Measurements from ENCODE around the gene ATG9A. TPM values are rescaled to one million over a fixed set of nuclear protein-coding genes. Genes with fewer than 3 reads are reported as not detected.
A peak's percentile ranks its signal among the peaks of the same experiment; 100 is the strongest.

ATG9A gene
- total and polyA plus RNA-seq, 12 donors = 14.1 to 103 (median 76.4) TPM

- intact Hi-C loops (cut with DNase I) = loop anchor here in 5 of 10 donors (2.0 to 10.0 kb wide), 4 partner anchors 43 to 75 kb away; partner anchors contain the start of genes CNPPD1 (in 2 of the 5), RETREG2 (in 2 of the 5) and NHEJ1 (in 1 of the 5)
- peaks cover 2 to 72% (median 52%) of the 10 kb centered on the region in 9 donors for H3K36me3 ChIP-seq
- no peak for TF ChIP-seq CTCF (IDR thresholded peaks at IDR 0.05)
- DNase-seq (no peak), ATAC-seq (no peak)
- 86 to 89% methylated on average over 18 of the region's 18 CpGs for WGBS, 2 donors
- H3K9me3 ChIP-seq = no peaks in the 10 kb centered on the region
- no peaks in the 10 kb centered on the region for H3K27me3 ChIP-seq
- peak overlapping the region in 4 of 10 donors; percentile 90 to 93 (median 92) for H3K27ac ChIP-seq
- peaks cover 12 to 40% (median 35%) of the 10 kb centered on the region in 9 donors for H3K4me1 ChIP-seq
- peak overlapping the region in 4 of 10 donors; percentile 62 to 75 (median 65) for H3K4me3 ChIP-seq
Observed at GRCh38 chr2:219219784-219220532, 9.5 kb downstream of the ATG9A start.

- H3K27me3 ChIP-seq = no peaks in the 10 kb centered on the region
- DNase-seq = peak; percentile 97 to 98
- intact Hi-C loops (cut with DNase I) = loop anchor here in 5 of 10 donors (1.0 to 5.0 kb wide), 5 partner anchors 13 to 62 kb away; partner anchors contain the start of genes CNPPD1 (in 3 of the 5), RETREG2 (in 2 of the 5), NHEJ1 (in 1 of the 5) and ZFAND2B (in 1 of the 5)
- 4 to 5% methylated on average over 67 to 71 of the region's 71 CpGs for WGBS, 2 donors
- H3K4me1 ChIP-seq = peaks cover 12 to 40% (median 34%) of the 10 kb centered on the region in 9 donors
- no peak for TF ChIP-seq CTCF (IDR thresholded peaks at IDR 0.05)
- H3K9me3 ChIP-seq = no peaks in the 10 kb centered on the region
- peak within 1 kb of the TSS; percentile 72 to 95 (median 90) for H3K27ac ChIP-seq
- ATAC-seq = peak; percentile 90 to 93 (median 92)
- peaks cover 2 to 72% (median 43%) of the 10 kb centered on the region in 9 donors for H3K36me3 ChIP-seq
- peak within 1 kb of the TSS; percentile 30 to 75 (median 64) for H3K4me3 ChIP-seq
Observed at GRCh38 chr2:219218732-219219701, 10.4 kb downstream of the ATG9A start, which contains the start of gene ABCB6. TSS of gene ABCB6 (minus strand) at chr2:219218958. CDS start at chr2:219218673, 285 bp downstream.

GRCh38 chr2:219218217-219218731 lies 11.2 kb downstream of the ATG9A start:
- no peak for TF ChIP-seq CTCF (IDR thresholded peaks at IDR 0.05)
- peaks cover 0 to 72% (median 41%) of the 10 kb centered on the region in 9 donors for H3K36me3 ChIP-seq
- peak; percentile 56 to 66 for DNase-seq
- intact Hi-C loops (cut with DNase I) = loop anchor here in 5 of 10 donors (1.0 to 5.0 kb wide), 5 partner anchors 12 to 63 kb away; partner anchors contain the start of genes CNPPD1 (in 3 of the 5), RETREG2 (in 2 of the 5), NHEJ1 (in 1 of the 5) and ZFAND2B (in 1 of the 5)
- peak overlapping the region; percentile 72 to 95 (median 90) for H3K27ac ChIP-seq
- 0 to 1% methylated on average over 36 to 37 of the region's 37 CpGs for WGBS, 2 donors
- H3K4me1 ChIP-seq = peaks cover 12 to 40% (median 34%) of the 10 kb centered on the region in 9 donors
- peak overlapping the region; percentile 30 to 75 (median 64) for H3K4me3 ChIP-seq
- H3K27me3 ChIP-seq = no peaks in the 10 kb centered on the region
- H3K9me3 ChIP-seq = no peaks in the 10 kb centered on the region
- ATAC-seq = peak; percentile 47 to 78 (median 59)
